Mammary epithelial cell (primary cell): Measurements from ENCODE around the gene GDPD5.

Source experiments
- EZH2 ChIP-seq: IDR thresholded peaks from 2 replicates; pipeline ENCODE4 v1.6.1; 2012; ENCODE audit warnings: low read length, inconsistent platforms, borderline replicate concordance
- TF ChIP-seq, protein P1 (sequence below), 2 donors: IDR thresholded peaks in 1 of 2; conservative IDR thresholded peaks in 1 of 2; 2 replicates each; pipeline ENCODE4 v1.5.1; 2011 to 2012; ENCODE audit warnings: inconsistent platforms in 2 of 2, low read length in 2 of 2, mild to moderate bottlenecking in 2 of 2, control low read depth in 1 of 2, low read depth in 1 of 2; ENCODE audit not compliant: insufficient read depth in 1 of 2; ENCODE audit errors: extremely low read depth in 1 of 2

DNA sequence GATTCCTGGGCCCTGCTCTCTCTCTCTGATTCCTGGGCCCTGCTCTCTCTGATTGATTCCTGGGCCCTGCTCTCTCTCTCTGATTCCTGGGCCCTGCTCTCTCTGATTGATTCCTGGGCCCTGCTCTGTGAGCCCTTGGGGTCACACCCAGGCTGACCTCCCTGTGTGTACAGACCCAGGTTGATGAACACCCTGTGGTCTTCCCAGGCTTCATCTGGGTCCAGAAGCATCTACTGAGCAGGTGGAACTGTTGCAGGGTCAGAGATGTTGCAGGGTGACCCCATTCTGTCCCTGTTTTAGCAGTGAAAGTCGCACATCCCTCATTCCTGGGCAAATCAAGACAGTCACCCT lies 16.3 kb upstream of the GDPD5 start:
- TF ChIP-seq, protein P1, sequence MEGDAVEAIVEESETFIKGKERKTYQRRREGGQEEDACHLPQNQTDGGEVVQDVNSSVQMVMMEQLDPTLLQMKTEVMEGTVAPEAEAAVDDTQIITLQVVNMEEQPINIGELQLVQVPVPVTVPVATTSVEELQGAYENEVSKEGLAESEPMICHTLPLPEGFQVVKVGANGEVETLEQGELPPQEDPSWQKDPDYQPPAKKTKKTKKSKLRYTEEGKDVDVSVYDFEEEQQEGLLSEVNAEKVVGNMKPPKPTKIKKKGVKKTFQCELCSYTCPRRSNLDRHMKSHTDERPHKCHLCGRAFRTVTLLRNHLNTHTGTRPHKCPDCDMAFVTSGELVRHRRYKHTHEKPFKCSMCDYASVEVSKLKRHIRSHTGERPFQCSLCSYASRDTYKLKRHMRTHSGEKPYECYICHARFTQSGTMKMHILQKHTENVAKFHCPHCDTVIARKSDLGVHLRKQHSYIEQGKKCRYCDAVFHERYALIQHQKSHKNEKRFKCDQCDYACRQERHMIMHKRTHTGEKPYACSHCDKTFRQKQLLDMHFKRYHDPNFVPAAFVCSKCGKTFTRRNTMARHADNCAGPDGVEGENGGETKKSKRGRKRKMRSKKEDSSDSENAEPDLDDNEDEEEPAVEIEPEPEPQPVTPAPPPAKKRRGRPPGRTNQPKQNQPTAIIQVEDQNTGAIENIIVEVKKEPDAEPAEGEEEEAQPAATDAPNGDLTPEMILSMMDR (conservative IDR thresholded peaks at IDR 0.05 in 1 of 2, IDR thresholded peaks at IDR 0.05 in 1 of 2; ENCODE audit: extremely low read depth in 1 of 2, insufficient read depth in 1 of 2, low read depth in 1 of 2, low read length in 2 of 2) = no peak
- no peak for TF ChIP-seq EZH2
